Stimulated activated naive CD8-positive, alpha-beta T cell treated with anti-CD3 and anti-CD28 coated beads, Interleukin-15, amount 100 ng/mL, for 72 hours (primary cell): Measurements from ENCODE around the gene VTI1A.
"Not testable (repeated sequence)": the region's sequence is repeated elsewhere in the genome, so short reads cannot be mapped to it uniquely, and the experiment has no call there.

ENCODE experiments used
- ATAC-seq: fragments of 150-1000 bp; cut with Tn5 transposase; 2 replicates; pipeline ENCODE4 v1.10.0; 2021; ENCODE audit warnings: mild to moderate bottlenecking, moderate library complexity
- DNase-seq, 2 donors: peaks; one replicate each; pipeline ENCODE4 v3.0.0; 2021 to 2022
- H3K27ac Mint-ChIP-seq, 2 donors: one replicate each; pipeline ENCODE4 v1.8.0; 2022; ENCODE audit warnings: mild to moderate bottlenecking in 2 of 2, mixed read lengths in 2 of 2, moderate library complexity in 2 of 2
- H3K27me3 Mint-ChIP-seq: one replicate; pipeline ENCODE4 v1.8.0; 2022; ENCODE audit warnings: mixed read lengths
- H3K4me1 Mint-ChIP-seq: one replicate; pipeline ENCODE4 v1.8.0; 2022; ENCODE audit warnings: mild to moderate bottlenecking, mixed read lengths
- H3K4me3 Mint-ChIP-seq, 2 donors: one replicate each; pipeline ENCODE4 v1.8.0; 2022; ENCODE audit warnings: mild to moderate bottlenecking in 2 of 2, mixed read lengths in 2 of 2, moderate library complexity in 1 of 2
- H3K9me3 Mint-ChIP-seq, 2 donors: one replicate each; pipeline ENCODE4 v1.8.0; 2022; ENCODE audit warnings: mixed read lengths in 2 of 2

The VTI1A gene

GRCh38 chr10:112536663-112537062 is 89.6 kb downstream of the VTI1A start:
- no peaks in the 10 kb centered on the region for H3K27me3 Mint-ChIP-seq
- peaks cover 21% of the 10 kb centered on the region for H3K4me1 Mint-ChIP-seq
- H3K9me3 Mint-ChIP-seq = no peaks in the 10 kb centered on the region
- no peak for ATAC-seq
- no peak for DNase-seq
- H3K27ac Mint-ChIP-seq = no peak overlapping the region
- no peak overlapping the region for H3K4me3 Mint-ChIP-seq

GRCh38 chr10:112538168-112538567 is 91.2 kb downstream of the VTI1A start:
- H3K4me3 Mint-ChIP-seq = no peak overlapping the region
- peaks cover 3 to 8% of the 10 kb centered on the region in 2 donors for H3K9me3 Mint-ChIP-seq
- peaks cover 12% of the 10 kb centered on the region for H3K4me1 Mint-ChIP-seq
- DNase-seq = no peak
- no peak overlapping the region for H3K27ac Mint-ChIP-seq
- H3K27me3 Mint-ChIP-seq = no peaks in the 10 kb centered on the region
- ATAC-seq = no peak

- DNase-seq (no peak), ATAC-seq (no peak)
- Mint-ChIP-seq H3K9me3 (peaks cover 3 to 10% of the 10 kb centered on the region in 2 donors), H3K4me3 (no peak overlapping the region), H3K4me1 (peaks cover 8% of the 10 kb centered on the region), H3K27me3 (no peaks in the 10 kb centered on the region), H3K27ac (no peak overlapping the region)
These were observed 92.3 kb downstream of the VTI1A start for GRCh38 chr10:112539340-112539739.

- not testable (repeated sequence) for H3K4me1 Mint-ChIP-seq, H3K4me3 Mint-ChIP-seq, H3K27me3 Mint-ChIP-seq, H3K27ac Mint-ChIP-seq, ATAC-seq, DNase-seq
- H3K9me3 Mint-ChIP-seq = peaks cover 3 to 15% of the 10 kb centered on the region in 2 donors
These were observed 95.8 kb downstream of the VTI1A start for GRCh38 chr10:112542823-112543222.

GRCh38 chr10:112546474-112546873 is 99.5 kb downstream of the VTI1A start:
- H3K27ac Mint-ChIP-seq = no peak overlapping the region
- H3K27me3 Mint-ChIP-seq = no peaks in the 10 kb centered on the region
- H3K9me3 Mint-ChIP-seq = peaks cover 3 to 15% of the 10 kb centered on the region in 2 donors
- DNase-seq = no peak
- H3K4me1 Mint-ChIP-seq = peaks cover 6% of the 10 kb centered on the region
- H3K4me3 Mint-ChIP-seq = no peak overlapping the region
- no peak for ATAC-seq

GRCh38 chr10:112548535-112549276 is 101.7 kb downstream of the VTI1A start:
- Mint-ChIP-seq H3K9me3 (peaks cover 0 to 7% of the 10 kb centered on the region in 2 donors), H3K4me1 (peaks cover 6% of the 10 kb centered on the region), H3K27me3 (no peaks in the 10 kb centered on the region), H3K4me3 (no peak overlapping the region), H3K27ac (peak overlapping the region in 1 of 2 donors; percentile 75)
- DNase-seq (no peak), ATAC-seq (no peak)

- no peaks in the 10 kb centered on the region for H3K27me3 Mint-ChIP-seq
- DNase-seq (no peak), ATAC-seq (no peak)
- peaks cover 6% of the 10 kb centered on the region for H3K4me1 Mint-ChIP-seq
- no peak overlapping the region for H3K4me3 Mint-ChIP-seq
- H3K9me3 Mint-ChIP-seq = no peaks in the 10 kb centered on the region
- H3K27ac Mint-ChIP-seq = no peak overlapping the region
These were observed 105.6 kb downstream of the VTI1A start for GRCh38 chr10:112552593-112553110.

GRCh38 chr10:112553315-112553714 is 106.3 kb downstream of the VTI1A start:
- no peak for DNase-seq
- ATAC-seq = no peak
- Mint-ChIP-seq H3K27ac (no peak overlapping the region), H3K27me3 (no peaks in the 10 kb centered on the region), H3K9me3 (no peaks in the 10 kb centered on the region), H3K4me3 (no peak overlapping the region), H3K4me1 (peaks cover 6% of the 10 kb centered on the region)

- no peak for ATAC-seq
- no peaks in the 10 kb centered on the region for H3K27me3 Mint-ChIP-seq
- no peak overlapping the region for H3K4me3 Mint-ChIP-seq
- no peaks in the 10 kb centered on the region for H3K9me3 Mint-ChIP-seq
- peaks cover 7% of the 10 kb centered on the region for H3K4me1 Mint-ChIP-seq
- no peak for DNase-seq
- H3K27ac Mint-ChIP-seq = no peak overlapping the region
These were observed 107.2 kb downstream of the VTI1A start for GRCh38 chr10:112554263-112554662.

- Mint-ChIP-seq H3K4me3 (no peak overlapping the region), H3K9me3 (no peaks in the 10 kb centered on the region), H3K27me3 (no peaks in the 10 kb centered on the region), H3K27ac (no peak overlapping the region), H3K4me1 (peaks cover 12% of the 10 kb centered on the region)
- DNase-seq (no peak), ATAC-seq (no peak)
These were observed 110.2 kb downstream of the VTI1A start for GRCh38 chr10:112557197-112557596.

- ATAC-seq (no peak), DNase-seq (no peak)
- no peak overlapping the region for H3K4me3 Mint-ChIP-seq
- H3K4me1 Mint-ChIP-seq = peaks cover 12% of the 10 kb centered on the region
- H3K27ac Mint-ChIP-seq = no peak overlapping the region
- no peaks in the 10 kb centered on the region for H3K27me3 Mint-ChIP-seq
- no peaks in the 10 kb centered on the region for H3K9me3 Mint-ChIP-seq
These were observed 111.6 kb downstream of the VTI1A start for GRCh38 chr10:112558476-112559142.

GRCh38 chr10:112559349-112559748 is 112.3 kb downstream of the VTI1A start:
- no peak for ATAC-seq
- DNase-seq = no peak
- Mint-ChIP-seq H3K27me3 (no peaks in the 10 kb centered on the region), H3K4me1 (peaks cover 12% of the 10 kb centered on the region), H3K4me3 (no peak overlapping the region), H3K9me3 (no peaks in the 10 kb centered on the region), H3K27ac (no peak overlapping the region)

GRCh38 chr10:112562122-112562521 is 115.1 kb downstream of the VTI1A start:
- H3K27me3 Mint-ChIP-seq = no peaks in the 10 kb centered on the region

GRCh38 chr10:112562809-112563663 is 116.0 kb downstream of the VTI1A start:
- ATAC-seq (no peak), DNase-seq (no peak)
- H3K27ac Mint-ChIP-seq = no peak overlapping the region
- peaks cover 12% of the 10 kb centered on the region for H3K4me1 Mint-ChIP-seq
- H3K27me3 Mint-ChIP-seq = no peaks in the 10 kb centered on the region
- H3K4me3 Mint-ChIP-seq = no peak overlapping the region
- H3K9me3 Mint-ChIP-seq = no peaks in the 10 kb centered on the region

More at GRCh38 chr10:112562122-112562521, 115.1 kb downstream of the VTI1A start:
- Mint-ChIP-seq H3K27ac (no peak overlapping the region), H3K4me1 (peaks cover 12% of the 10 kb centered on the region), H3K9me3 (no peaks in the 10 kb centered on the region), H3K4me3 (no peak overlapping the region)
- ATAC-seq (no peak), DNase-seq (no peak)

GRCh38 chr10:112564337-112564736 is 117.3 kb downstream of the VTI1A start:
- H3K4me3 Mint-ChIP-seq = no peak overlapping the region
- DNase-seq = no peak
- no peaks in the 10 kb centered on the region for H3K9me3 Mint-ChIP-seq
- H3K27ac Mint-ChIP-seq = no peak overlapping the region
- H3K4me1 Mint-ChIP-seq = peaks cover 4% of the 10 kb centered on the region
- no peak for ATAC-seq
- H3K27me3 Mint-ChIP-seq = no peaks in the 10 kb centered on the region
